C4-2B (cell line): ENCODE data around the gene EGLN1.

Source experiments
- CTCF ChIP-seq: fragments of 450-650 bp; conservative IDR thresholded peaks from 2 replicates; pipeline ENCODE4 v1.5.1; 2017; ENCODE audit warnings: mild to moderate bottlenecking
- ZFX ChIP-seq: fragments of 450-650 bp; IDR thresholded peaks from 2 replicates; pipeline ENCODE4 v1.6.1; 2017

GRCh38 chr1:231369282-231369681, 52.8 kb downstream of the EGLN1 start:
- TF ChIP-seq CTCF (0 out of 2 replicates have a peak, but pooled peaks have one; percentile 7), ZFX (no peak)
